C4-2B (cell line): ENCODE results near the gene ZPR1.

ENCODE experiments used
- ZFX ChIP-seq: fragments of 450-650 bp; IDR thresholded peaks from 2 replicates; pipeline ENCODE4 v1.6.1; 2017
- TF ChIP-seq, protein P1 (sequence below): fragments of 450-650 bp; conservative IDR thresholded peaks from 2 replicates; pipeline ENCODE4 v1.5.1; 2017; ENCODE audit warnings: mild to moderate bottlenecking

GRCh38 chr11:116792144-116792868 lies 4.5 kb upstream of the ZPR1 start:
- TF ChIP-seq, protein P1, sequence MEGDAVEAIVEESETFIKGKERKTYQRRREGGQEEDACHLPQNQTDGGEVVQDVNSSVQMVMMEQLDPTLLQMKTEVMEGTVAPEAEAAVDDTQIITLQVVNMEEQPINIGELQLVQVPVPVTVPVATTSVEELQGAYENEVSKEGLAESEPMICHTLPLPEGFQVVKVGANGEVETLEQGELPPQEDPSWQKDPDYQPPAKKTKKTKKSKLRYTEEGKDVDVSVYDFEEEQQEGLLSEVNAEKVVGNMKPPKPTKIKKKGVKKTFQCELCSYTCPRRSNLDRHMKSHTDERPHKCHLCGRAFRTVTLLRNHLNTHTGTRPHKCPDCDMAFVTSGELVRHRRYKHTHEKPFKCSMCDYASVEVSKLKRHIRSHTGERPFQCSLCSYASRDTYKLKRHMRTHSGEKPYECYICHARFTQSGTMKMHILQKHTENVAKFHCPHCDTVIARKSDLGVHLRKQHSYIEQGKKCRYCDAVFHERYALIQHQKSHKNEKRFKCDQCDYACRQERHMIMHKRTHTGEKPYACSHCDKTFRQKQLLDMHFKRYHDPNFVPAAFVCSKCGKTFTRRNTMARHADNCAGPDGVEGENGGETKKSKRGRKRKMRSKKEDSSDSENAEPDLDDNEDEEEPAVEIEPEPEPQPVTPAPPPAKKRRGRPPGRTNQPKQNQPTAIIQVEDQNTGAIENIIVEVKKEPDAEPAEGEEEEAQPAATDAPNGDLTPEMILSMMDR, result no peak
- no peak for TF ChIP-seq ZFX
